Fibroblast of lung (primary cell): ENCODE data around the gene CCAR1. TPM values are rescaled to one million over a fixed set of nuclear protein-coding genes. Genes with fewer than 3 reads are reported as not detected.
"Not testable (repeated sequence)": the region's sequence is repeated elsewhere in the genome, so short reads cannot be mapped to it uniquely, and the experiment has no call there.

Experiments used
- DNase-seq, 2 donors: peaks; one replicate each; pipeline versions ENCODE4 v3.0.0 to v3.0.0-alpha.2; 2010; ENCODE audit warnings: low read depth in 2 of 2
- H2AFZ ChIP-seq: 2 replicates; pipeline ENCODE4 v1.5.1; 2012; ENCODE audit warnings: low read length, control low read depth, inconsistent platforms
- H3K27ac ChIP-seq: 2 replicates; pipeline ENCODE4 v1.5.1; 2011; ENCODE audit warnings: low read length, control low read depth; ENCODE audit not compliant: insufficient read depth
- H3K27me3 ChIP-seq: 2 replicates; pipeline ENCODE4 v1.5.1; 2011; ENCODE audit warnings: mild to moderate bottlenecking, low read length; ENCODE audit not compliant: control insufficient read depth, insufficient read depth
- H3K36me3 ChIP-seq: 2 replicates; pipeline ENCODE4 v1.5.1; 2011; ENCODE audit warnings: low read length; ENCODE audit not compliant: control insufficient read depth, insufficient read depth
- H3K4me1 ChIP-seq: 2 replicates; pipeline ENCODE4 v1.5.1; 2011; ENCODE audit warnings: low read length; ENCODE audit not compliant: control insufficient read depth, insufficient read depth; ENCODE audit errors: extremely low read depth
- H3K4me2 ChIP-seq: 2 replicates; pipeline ENCODE4 v1.5.1; 2011; ENCODE audit warnings: low read length, control low read depth; ENCODE audit not compliant: insufficient read depth; ENCODE audit errors: extremely low read depth
- H3K4me3 ChIP-seq, 4 experiments: fragments of 200-600 bp in 1 of 4; sonication (generic) in 1 of 4; replicated peaks in 1 of 4; 2 replicates each; pipeline ENCODE4 v1.5.1; 2011 to 2016; ENCODE audit warnings: low read length in 4 of 4, low read depth in 3 of 4, mild to moderate bottlenecking in 3 of 4, control low read depth in 2 of 4, inconsistent platforms in 1 of 4, mixed read lengths in 1 of 4; ENCODE audit not compliant: insufficient read depth in 1 of 4; ENCODE audit errors: control extremely low read depth in 1 of 4
- H3K79me2 ChIP-seq: 2 replicates; pipeline ENCODE4 v1.5.1; 2012; ENCODE audit warnings: mild to moderate bottlenecking, low read length, inconsistent platforms; ENCODE audit not compliant: control insufficient read depth, insufficient read depth
- H3K9ac ChIP-seq: 2 replicates; pipeline ENCODE4 v1.5.1; 2011; ENCODE audit warnings: mild to moderate bottlenecking, low read length, control low read depth; ENCODE audit not compliant: insufficient read depth
- H3K9me3 ChIP-seq: 2 replicates; pipeline ENCODE4 v1.5.1; 2012; ENCODE audit warnings: low read depth, low read length; ENCODE audit not compliant: control insufficient read depth, insufficient read depth
- H4K20me1 ChIP-seq: 2 replicates; pipeline ENCODE4 v1.5.1; 2011; ENCODE audit warnings: low read length; ENCODE audit not compliant: control insufficient read depth, insufficient read depth; ENCODE audit errors: extremely low read depth
- CTCF ChIP-seq, 2 donors: IDR thresholded peaks in 1 of 2; conservative IDR thresholded peaks in 1 of 2; 1 replicate in 1 of 2; 2 replicates in 1 of 2; pipeline ENCODE4 v1.5.1; 2011 to 2012; ENCODE audit warnings: low read length in 2 of 2, control low read depth in 1 of 2, inconsistent platforms in 1 of 2, low read depth in 1 of 2, mild to moderate bottlenecking in 1 of 2
- EZH2 ChIP-seq: IDR thresholded peaks from 2 replicates; pipeline ENCODE4 v1.5.1; 2012; ENCODE audit warnings: low read length, control low read depth, mild to moderate bottlenecking; ENCODE audit errors: missing control alignments
- polyA plus RNA-seq, 2 donors: library from polyadenylated mRNA; depleted of rRNA in 1 of 2; stranded (reverse) in 1 of 2; unstranded in 1 of 2; fragments of >200 nt; gene quantifications; 2 replicates each; pipeline ENCODE4 v1.2.1, GENCODE V29; 2011 to 2012; ENCODE audit warnings: missing spikeins in 1 of 2
- total RNA-seq: library from RNA; depleted of rRNA; stranded (reverse); fragments of >200 nt; gene quantifications from 2 replicates; pipeline ENCODE4 v1.2.1, GENCODE V29; 2014

The CCAR1 gene
- total and polyA plus RNA-seq, 2 donors (not counting 1 experiment from before 2014, with no cell fraction given) = 24.9 to 54.9 TPM

- Histone ChIP-seq H2AFZ (no peak overlapping the region), H4K20me1 (no peaks in the 10 kb centered on the region), H3K4me3 (no peak overlapping the region), H3K36me3 (no peaks in the 10 kb centered on the region), H3K4me1 (no peaks in the 10 kb centered on the region), H3K9me3 (no peaks in the 10 kb centered on the region), H3K4me2 (no peak overlapping the region), H3K27me3 (no peaks in the 10 kb centered on the region), H3K79me2 (no peaks in the 10 kb centered on the region), H3K27ac (no peak overlapping the region), H3K9ac (no peak overlapping the region)
- TF ChIP-seq CTCF (conservative IDR thresholded peaks at IDR 0.05 in 1 of 2, IDR thresholded peaks at IDR 0.05 in 1 of 2; ENCODE audit: low read depth in 1 of 2, low read length in 2 of 2) = no peak
- no peak for TF ChIP-seq EZH2
- no peak for DNase-seq
These were observed 91.4 kb downstream of the CCAR1 start for GRCh38 chr10:68812420-68812819.

GRCh38 chr10:68813559-68813958, 92.5 kb downstream of the CCAR1 start:
- H3K9ac ChIP-seq = no peak overlapping the region
- no peaks in the 10 kb centered on the region for H3K27me3 ChIP-seq
- no peaks in the 10 kb centered on the region for H3K9me3 ChIP-seq
- H3K36me3 ChIP-seq = no peaks in the 10 kb centered on the region
- no peak for TF ChIP-seq CTCF (conservative IDR thresholded peaks at IDR 0.05 in 1 of 2, IDR thresholded peaks at IDR 0.05 in 1 of 2; ENCODE audit: low read depth in 1 of 2, low read length in 2 of 2)
- no peak for TF ChIP-seq EZH2
- no peak for DNase-seq
- no peaks in the 10 kb centered on the region for H3K4me1 ChIP-seq
- no peak overlapping the region for H3K4me2 ChIP-seq
- no peaks in the 10 kb centered on the region for H4K20me1 ChIP-seq
- no peak overlapping the region for H3K27ac ChIP-seq
- no peak overlapping the region for H3K4me3 ChIP-seq
- H3K79me2 ChIP-seq = no peaks in the 10 kb centered on the region
- H2AFZ ChIP-seq = no peak overlapping the region

- no peak overlapping the region for H3K9ac ChIP-seq
- no peak overlapping the region for H3K4me3 ChIP-seq
- no peaks in the 10 kb centered on the region for H3K36me3 ChIP-seq
- no peak overlapping the region for H3K4me2 ChIP-seq
- no peaks in the 10 kb centered on the region for H3K27me3 ChIP-seq
- H3K27ac ChIP-seq = no peak overlapping the region
- no peaks in the 10 kb centered on the region for H4K20me1 ChIP-seq
- TF ChIP-seq EZH2 = no peak
- TF ChIP-seq CTCF (conservative IDR thresholded peaks at IDR 0.05 in 1 of 2, IDR thresholded peaks at IDR 0.05 in 1 of 2; ENCODE audit: low read depth in 1 of 2, low read length in 2 of 2) = no peak
- no peak overlapping the region for H2AFZ ChIP-seq
- no peak for DNase-seq
- no peaks in the 10 kb centered on the region for H3K4me1 ChIP-seq
- H3K9me3 ChIP-seq = no peaks in the 10 kb centered on the region
- H3K79me2 ChIP-seq = no peaks in the 10 kb centered on the region
These were observed 95.9 kb downstream of the CCAR1 start for GRCh38 chr10:68816796-68817412.

- not testable (repeated sequence) for H3K4me2 ChIP-seq, H3K27ac ChIP-seq, H3K9ac ChIP-seq, H3K4me3 ChIP-seq, H3K36me3 ChIP-seq, H3K27me3 ChIP-seq, H3K79me2 ChIP-seq, H4K20me1 ChIP-seq, H3K9me3 ChIP-seq, H3K4me1 ChIP-seq, H2AFZ ChIP-seq, DNase-seq
These were observed 99.3 kb downstream of the CCAR1 start for GRCh38 chr10:68820359-68820758.

- not testable (repeated sequence) for H3K4me2 ChIP-seq, H2AFZ ChIP-seq, H3K9me3 ChIP-seq, H3K36me3 ChIP-seq, H3K79me2 ChIP-seq, H3K4me3 ChIP-seq, H3K4me1 ChIP-seq, H4K20me1 ChIP-seq, DNase-seq, H3K27me3 ChIP-seq, H3K27ac ChIP-seq, H3K9ac ChIP-seq
These were observed 101.6 kb downstream of the CCAR1 start for GRCh38 chr10:68822626-68823025.
